Measurements from ENCODE around the gene FAM149A. TPM values are rescaled to one million over a fixed set of nuclear protein-coding genes. Genes with fewer than 3 reads are reported as not detected.

Gene FAM149A
- total RNA-seq, 1 experiment from 2014 or later = 47.7 TPM

Other genes starting within 250 kb of the FAM149A start
- 2.4 and 2.9 TPM in 2 replicates for gene TLR3, start 35.5 kb upstream of the FAM149A start, total RNA-seq (2014; rRNA removed; shearing (Covaris generic); ENCODE audit: low replicate concordance)
- gene CYP4V2, start 86.9 kb downstream of the FAM149A start, total RNA-seq (2014; rRNA removed; shearing (Covaris generic); ENCODE audit: low replicate concordance) = 16.6 and 25.6 TPM in 2 replicates
- gene KLKB1, start 122.8 kb downstream of the FAM149A start, total RNA-seq (2014; rRNA removed; shearing (Covaris generic); ENCODE audit: low replicate concordance) = not detected in 2 replicates
- not detected in 2 replicates for gene F11, start 161.5 kb downstream of the FAM149A start, total RNA-seq (2014; rRNA removed; shearing (Covaris generic); ENCODE audit: low replicate concordance)

Data from Caki2 (cell line).